Measurements from ENCODE around the gene NETO2. TPM values are rescaled to one million over a fixed set of nuclear protein-coding genes. Genes with fewer than 3 reads are reported as not detected.
A peak's percentile ranks its signal among the peaks of the same experiment; 100 is the strongest.
"Not testable (repeated sequence)": the region's sequence is repeated elsewhere in the genome, so short reads cannot be mapped to it uniquely, and the experiment has no call there.

The NETO2 gene
- total and polyA plus RNA-seq, 9 of the 15 experiments (the other 6 are each of a cell fraction or from before 2014, with no cell fraction given): 4.1 to 37.0 (median 22.2) TPM

GRCh38 chr16:47056688-47057629 lies 86.8 kb downstream of the NETO2 start:
- H3K4me2 ChIP-seq (ENCODE audit: insufficient read depth, low read length): no peak overlapping the region
- 3% methylated on average over 4 of the region's 4 CpGs for WGBS (ENCODE audit: insufficient coverage, low coverage, missing lambda C conversion rate)
- ATAC-seq (no peak), FAIRE-seq (peak; percentile 77), DNase-seq (ENCODE audit: extremely low read depth in 1 of 4, low spot score in 3 of 4) (no peak)
- TF ChIP-seq ELF4 (CRISPR knock-in tag; IDR thresholded peaks at IDR 0.05): peak; percentile 16; the same call in 1 of the 2 replicates
- TF ChIP-seq CEBPG (CRISPR knock-in tag; IDR thresholded peaks at IDR 0.05): no peak
- TF ChIP-seq CEBPG (tag; conservative IDR thresholded peaks at IDR 0.05 in 1 of 2, IDR thresholded peaks at IDR 0.05 in 1 of 2): no peak
- H4K20me1 ChIP-seq (replicated peaks; ENCODE audit: control insufficient read depth, insufficient read depth, low read length): no peaks in the 10 kb centered on the region
- intact Hi-C loops (cut with micrococcal nuclease): no loop called here
- H3K27me3 ChIP-seq (ENCODE audit: control insufficient read depth in 2 of 2, insufficient read depth in 2 of 2, low read length in 2 of 2): peaks cover 43 to 77% of the 10 kb centered on the region in 2 experiments
- no peak overlapping the region for H3K9ac ChIP-seq (ENCODE audit: insufficient read depth in 1 of 2, low read depth in 2 of 2, low read length in 2 of 2)
- no peak overlapping the region for H2AFZ ChIP-seq (ENCODE audit: low read depth, low read length)
- in situ Hi-C loops (cut with MboI): no loop called here
- H3K79me2 ChIP-seq (ENCODE audit: control insufficient read depth, insufficient read depth, low read length): no peaks in the 10 kb centered on the region
- H3K9me1 ChIP-seq (ENCODE audit: control insufficient read depth, insufficient read depth, low read length): no peaks in the 10 kb centered on the region
- no TSS peak for BruUV-seq (replicated peaks)
- H3K36me3 ChIP-seq (ENCODE audit: control insufficient read depth, insufficient read depth, low read length): no peaks in the 10 kb centered on the region
- H3K27ac ChIP-seq (ENCODE audit: extremely low read depth, low read depth, low read length): no peak overlapping the region
- ChIA-PET POLR2A (interaction anchor here (0.6 to 0.8 kb wide), 2 partner anchors 10 to 1068 kb away, joined by 3 read pairs; no protein-coding TSS in a partner anchor), CTCF (ENCODE audit: low intra/inter-chr PET ratio) (no interaction called here)
- H3K9me3 ChIP-seq (replicated peaks; ENCODE audit: control insufficient read depth, insufficient read depth, low read depth, low read length): no peaks in the 10 kb centered on the region; the same call in 1 of the 2 replicates
- H3K4me1 ChIP-seq (replicated peaks in 1 of 2; ENCODE audit: control insufficient read depth in 2 of 2, insufficient read depth in 2 of 2, low read length in 2 of 2): peaks cover 0 to 8% of the 10 kb centered on the region in 2 experiments; a peak in 1 of 5 replicates
- no peak overlapping the region for H3K4me3 ChIP-seq

GRCh38 chr16:47056061-47056460 lies 87.7 kb downstream of the NETO2 start:
- H3K9me1 ChIP-seq (ENCODE audit: control insufficient read depth, insufficient read depth, low read length); BruUV-seq (replicated peaks); H3K79me2 ChIP-seq (ENCODE audit: control insufficient read depth, insufficient read depth, low read length); H3K4me1 ChIP-seq (replicated peaks in 1 of 2; ENCODE audit: control insufficient read depth in 2 of 2, insufficient read depth in 2 of 2, low read length in 2 of 2); H4K20me1 ChIP-seq (replicated peaks; ENCODE audit: control insufficient read depth, insufficient read depth, low read length); H3K27ac ChIP-seq (ENCODE audit: extremely low read depth, low read depth, low read length); H3K4me3 ChIP-seq; FAIRE-seq; DNase-seq (ENCODE audit: extremely low read depth in 1 of 4, low spot score in 3 of 4); H3K9ac ChIP-seq (ENCODE audit: insufficient read depth in 1 of 2, low read depth in 2 of 2, low read length in 2 of 2); in situ Hi-C loops (cut with MboI); ATAC-seq; H3K9me3 ChIP-seq (replicated peaks; ENCODE audit: control insufficient read depth, insufficient read depth, low read depth, low read length); CTCF ChIA-PET (ENCODE audit: low intra/inter-chr PET ratio); H3K36me3 ChIP-seq (ENCODE audit: control insufficient read depth, insufficient read depth, low read length); H2AFZ ChIP-seq (ENCODE audit: low read depth, low read length); H3K4me2 ChIP-seq (ENCODE audit: insufficient read depth, low read length); intact Hi-C loops (cut with micrococcal nuclease): not testable (repeated sequence)
- peaks cover 40 to 77% of the 10 kb centered on the region in 2 experiments for H3K27me3 ChIP-seq (ENCODE audit: control insufficient read depth in 2 of 2, insufficient read depth in 2 of 2, low read length in 2 of 2)
- WGBS (ENCODE audit: insufficient coverage, low coverage, missing lambda C conversion rate): 3% methylated on average over 11 of the region's 14 CpGs
- POLR2A ChIA-PET: interaction anchor here (0.6 to 0.8 kb wide), 2 partner anchors 9 to 1069 kb away, joined by 3 read pairs; no protein-coding TSS in a partner anchor
